Activated CD4-positive, alpha-beta T cell treated with anti-CD3 and anti-CD28 coated beads, Interleukin-2, amount 50 U/mL, for 24 hours (primary cell): Measurements from ENCODE around the gene LRMDA.
"Not testable (repeated sequence)": the region's sequence is repeated elsewhere in the genome, so short reads cannot be mapped to it uniquely, and the experiment has no call there.

Experiments
- DNase-seq, 2 donors: peaks; one replicate each; pipeline ENCODE4 v3.0.0-alpha.2; 2020; ENCODE audit warnings: low read depth in 1 of 2, low spot score in 1 of 2

LRMDA gene

GRCh38 chr10:76133597-76134255 is 702.3 kb downstream of the LRMDA start:
- DNase-seq: no peak

- DNase-seq: no peak
Measured at GRCh38 chr10:76136961-76137360, 705.5 kb downstream of the LRMDA start.

- DNase-seq: no peak
Measured at GRCh38 chr10:76138286-76138685, 706.9 kb downstream of the LRMDA start.

- DNase-seq: no peak
Measured at GRCh38 chr10:76138906-76139305, 707.5 kb downstream of the LRMDA start.

GRCh38 chr10:76139431-76139830 is 708.0 kb downstream of the LRMDA start:
- no peak for DNase-seq

- DNase-seq: no peak
Measured at GRCh38 chr10:76141376-76141775, 710.0 kb downstream of the LRMDA start.

GRCh38 chr10:76148217-76148616 is 716.8 kb downstream of the LRMDA start:
- DNase-seq: not testable (repeated sequence)

GRCh38 chr10:76149182-76149581 is 717.8 kb downstream of the LRMDA start:
- DNase-seq: no peak

- DNase-seq: no peak
Measured at GRCh38 chr10:76149602-76150138, 718.2 kb downstream of the LRMDA start.

- no peak for DNase-seq
Measured at GRCh38 chr10:76150139-76150875, 718.9 kb downstream of the LRMDA start.

GRCh38 chr10:76150876-76151288 is 719.5 kb downstream of the LRMDA start:
- DNase-seq: no peak

GRCh38 chr10:76152186-76152585 is 720.8 kb downstream of the LRMDA start:
- no peak for DNase-seq

GRCh38 chr10:76155961-76156360 is 724.5 kb downstream of the LRMDA start:
- DNase-seq: no peak

GRCh38 chr10:76160446-76161300 is 729.2 kb downstream of the LRMDA start:
- DNase-seq: no peak

- DNase-seq: no peak
Measured at GRCh38 chr10:76161301-76161582, 729.8 kb downstream of the LRMDA start.

- no peak for DNase-seq
Measured at GRCh38 chr10:76168437-76168836, 737.0 kb downstream of the LRMDA start.

- no peak for DNase-seq
Measured at GRCh38 chr10:76169246-76169645, 737.8 kb downstream of the LRMDA start.

- no peak for DNase-seq
Measured at GRCh38 chr10:76172020-76172419, 740.6 kb downstream of the LRMDA start.

- no peak for DNase-seq
Measured at GRCh38 chr10:76175533-76176165, 744.2 kb downstream of the LRMDA start.

GRCh38 chr10:76176166-76176550 is 744.7 kb downstream of the LRMDA start:
- no peak for DNase-seq

- DNase-seq: no peak
Measured at GRCh38 chr10:76177936-76178335, 746.5 kb downstream of the LRMDA start.
